SIG-M5 treated with dmso at 0.1 percent for 504 hours (cell line): ENCODE data around the gene WSCD2.

Experiments used
- DNase-seq: peaks from one replicate; lab custom pipeline; 2025; ENCODE audit not compliant: unreplicated experiment; lab: John Stamatoyannopoulos, UW

WSCD2 gene

GRCh38 chr12:108126212-108126611, 2.9 kb upstream of the WSCD2 start:
- DNase-seq = no peak

- DNase-seq = no peak
Observed at GRCh38 chr12:108126990-108127501, 2.0 kb upstream of the WSCD2 start.

- no peak for DNase-seq
Observed at GRCh38 chr12:108127654-108128053, 1.4 kb upstream of the WSCD2 start.

GRCh38 chr12:108128221-108129016, 669 bp upstream of the WSCD2 start:
- DNase-seq = no peak

GRCh38 chr12:108131035-108131434, 1.9 kb downstream of the WSCD2 start:
- no peak for DNase-seq

GRCh38 chr12:108131657-108132126, 2.6 kb downstream of the WSCD2 start:
- no peak for DNase-seq

GRCh38 chr12:108133482-108133881, 4.4 kb downstream of the WSCD2 start:
- DNase-seq = no peak

- no peak for DNase-seq
Observed at GRCh38 chr12:108134744-108135143, 5.7 kb downstream of the WSCD2 start.

GRCh38 chr12:108135627-108136026, 6.5 kb downstream of the WSCD2 start:
- no peak for DNase-seq

- DNase-seq = no peak
Observed at GRCh38 chr12:108136697-108137096, 7.6 kb downstream of the WSCD2 start.

- DNase-seq = no peak
Observed at GRCh38 chr12:108139454-108139853, 10.4 kb downstream of the WSCD2 start.

GRCh38 chr12:108140501-108140900, 11.4 kb downstream of the WSCD2 start:
- DNase-seq = no peak

- no peak for DNase-seq
Observed at GRCh38 chr12:108141600-108142130, 12.6 kb downstream of the WSCD2 start.

GRCh38 chr12:108143144-108143543, 14.1 kb downstream of the WSCD2 start:
- no peak for DNase-seq

GRCh38 chr12:108144080-108144479, 15.0 kb downstream of the WSCD2 start:
- no peak for DNase-seq

GRCh38 chr12:108145011-108145410, 15.9 kb downstream of the WSCD2 start:
- DNase-seq = no peak

- no peak for DNase-seq
Observed at GRCh38 chr12:108146035-108146893, 17.2 kb downstream of the WSCD2 start.

- DNase-seq = no peak
Observed at GRCh38 chr12:108147279-108147678, 18.2 kb downstream of the WSCD2 start.

GRCh38 chr12:108148521-108149074, 19.5 kb downstream of the WSCD2 start:
- no peak for DNase-seq

- DNase-seq = no peak
Observed at GRCh38 chr12:108150436-108150835, 21.3 kb downstream of the WSCD2 start.

- DNase-seq = no peak
Observed at GRCh38 chr12:108151533-108152169, 22.6 kb downstream of the WSCD2 start.
